ENCODE data around the gene CCL15.

Gene CCL15

GRCh38 chr17:35988164-35988563, 13.2 kb downstream of the CCL15 start:
- no peak for DNase-seq
- no peaks in the 10 kb centered on the region for H3K36me3 ChIP-seq
- no peaks in the 10 kb centered on the region for H3K4me1 ChIP-seq
- peaks cover 14% of the 10 kb centered on the region for H3K27me3 ChIP-seq
- no peaks in the 10 kb centered on the region for H3K9me3 ChIP-seq
- H3K4me3 ChIP-seq (ENCODE audit: low read depth, low read length), result no peak overlapping the region
- TF ChIP-seq CTCF (IDR thresholded peaks at IDR 0.05; ENCODE audit: low read depth, low read length), result no peak

GRCh38 chr17:35986643-35987042, 14.7 kb downstream of the CCL15 start, which contains the start of gene CCL14:
Gene CCL14, minus strand, starts transcription at chr17:35986729. Its CDS starts 80 bp downstream, at chr17:35986649.
- no peak for DNase-seq
- H3K4me3 ChIP-seq (ENCODE audit: low read depth, low read length), result no peak within 1 kb of the TSS
- no peaks in the 10 kb centered on the region for H3K9me3 ChIP-seq
- no peak for TF ChIP-seq CTCF (IDR thresholded peaks at IDR 0.05; ENCODE audit: low read depth, low read length)
- H3K4me1 ChIP-seq, result no peaks in the 10 kb centered on the region
- no peaks in the 10 kb centered on the region for H3K36me3 ChIP-seq
- peaks cover 8% of the 10 kb centered on the region for H3K27me3 ChIP-seq

GRCh38 chr17:35984140-35984539, 17.2 kb downstream of the CCL15 start:
- Histone ChIP-seq H3K9me3 (no peaks in the 10 kb centered on the region), H3K36me3 (no peaks in the 10 kb centered on the region), H3K4me3 (ENCODE audit: low read depth, low read length) (no peak overlapping the region), H3K27me3 (peaks cover 22% of the 10 kb centered on the region), H3K4me1 (no peaks in the 10 kb centered on the region)
- TF ChIP-seq CTCF (IDR thresholded peaks at IDR 0.05; ENCODE audit: low read depth, low read length), result no peak
- DNase-seq, result no peak

- no peaks in the 10 kb centered on the region for H3K36me3 ChIP-seq
- no peak overlapping the region for H3K4me3 ChIP-seq (ENCODE audit: low read depth, low read length)
- DNase-seq, result no peak
- no peaks in the 10 kb centered on the region for H3K9me3 ChIP-seq
- peaks cover 26% of the 10 kb centered on the region for H3K27me3 ChIP-seq
- no peak for TF ChIP-seq CTCF (IDR thresholded peaks at IDR 0.05; ENCODE audit: low read depth, low read length)
- H3K4me1 ChIP-seq, result no peaks in the 10 kb centered on the region
These were observed 18.8 kb downstream of the CCL15 start for GRCh38 chr17:35982409-35983191.

- H3K27me3 ChIP-seq, result peaks cover 26% of the 10 kb centered on the region
- H3K9me3 ChIP-seq, result no peaks in the 10 kb centered on the region
- H3K4me3 ChIP-seq (ENCODE audit: low read depth, low read length), result no peak overlapping the region
- no peak for DNase-seq
- H3K36me3 ChIP-seq, result no peaks in the 10 kb centered on the region
- H3K4me1 ChIP-seq, result no peaks in the 10 kb centered on the region
- TF ChIP-seq CTCF (IDR thresholded peaks at IDR 0.05; ENCODE audit: low read depth, low read length), result peak; percentile 8; the same call in 1 of the 2 replicates
These were observed 19.4 kb downstream of the CCL15 start for GRCh38 chr17:35981908-35982330.

- no peaks in the 10 kb centered on the region for H3K4me1 ChIP-seq
- H3K9me3 ChIP-seq, result no peaks in the 10 kb centered on the region
- no peaks in the 10 kb centered on the region for H3K36me3 ChIP-seq
- DNase-seq, result no peak
- no peak within 1 kb of the TSS for H3K4me3 ChIP-seq (ENCODE audit: low read depth, low read length)
- peaks cover 26% of the 10 kb centered on the region for H3K27me3 ChIP-seq
- TF ChIP-seq CTCF (IDR thresholded peaks at IDR 0.05; ENCODE audit: low read depth, low read length), result no peak
These were observed 20.1 kb downstream of the CCL15 start, which contains the start of gene CCL16 for GRCh38 chr17:35981246-35981645. Gene CCL16, minus strand, starts transcription at chr17:35981497. Its CDS starts 77 bp downstream, at chr17:35981420.
